Stimulated activated CD8-positive, alpha-beta memory T cell treated with anti-CD3 and anti-CD28 coated beads, Interleukin-4, amount 100 ng/mL, for 1 hour (primary cell): ENCODE data around the gene PEX3.

Experiments
- DNase-seq, 2 donors: peaks; one replicate each; pipeline ENCODE4 v3.0.0-alpha.2; 2020; ENCODE audit warnings: low read depth in 2 of 2, low spot score in 1 of 2

Gene PEX3

DNA sequence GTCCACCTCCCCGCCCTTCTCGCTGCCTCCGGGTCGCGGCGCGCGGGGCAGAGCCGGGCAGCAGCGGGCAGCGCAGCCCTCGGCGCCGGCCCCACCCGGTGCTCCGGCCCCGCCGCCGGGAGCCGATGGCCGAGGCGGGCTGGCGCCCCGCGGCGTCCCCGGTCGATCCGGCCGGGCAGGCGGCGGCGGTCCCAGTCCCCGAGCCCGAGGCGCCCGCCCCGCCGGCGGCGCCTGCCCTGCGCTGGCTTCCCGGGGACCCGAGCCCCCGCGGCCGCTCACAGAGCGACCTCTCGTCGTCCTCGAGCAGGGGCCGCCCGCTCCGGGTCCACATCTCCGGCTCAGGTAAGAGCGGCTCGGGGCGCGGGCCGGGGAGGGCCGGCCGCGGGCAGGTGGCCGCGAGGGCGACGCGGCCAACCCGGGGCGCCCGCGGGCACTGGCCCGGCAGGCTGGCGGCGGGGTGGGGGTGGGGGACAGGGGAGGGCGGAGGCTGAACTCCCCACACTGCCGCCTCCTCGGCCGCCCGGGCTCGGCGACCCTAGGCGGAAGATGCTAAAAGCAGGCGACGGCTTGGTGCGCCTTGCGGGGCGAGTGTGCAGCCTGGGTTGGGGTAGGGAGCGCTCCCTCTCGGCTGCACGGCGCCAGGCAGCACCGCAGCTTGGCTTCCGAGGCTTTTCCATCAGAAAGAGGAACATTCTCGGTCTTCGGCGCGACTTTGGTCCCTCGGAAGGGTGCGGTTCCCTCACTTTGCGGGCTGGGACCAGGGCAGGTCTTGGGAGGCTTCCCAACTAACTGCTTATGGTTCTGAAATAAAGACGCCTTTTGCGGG lies 86.5 kb downstream of the PEX3 start:
- no peak for DNase-seq

GRCh38 chr6:143538374-143538773 lies 87.8 kb downstream of the PEX3 start:
- DNase-seq, result no peak

DNA sequence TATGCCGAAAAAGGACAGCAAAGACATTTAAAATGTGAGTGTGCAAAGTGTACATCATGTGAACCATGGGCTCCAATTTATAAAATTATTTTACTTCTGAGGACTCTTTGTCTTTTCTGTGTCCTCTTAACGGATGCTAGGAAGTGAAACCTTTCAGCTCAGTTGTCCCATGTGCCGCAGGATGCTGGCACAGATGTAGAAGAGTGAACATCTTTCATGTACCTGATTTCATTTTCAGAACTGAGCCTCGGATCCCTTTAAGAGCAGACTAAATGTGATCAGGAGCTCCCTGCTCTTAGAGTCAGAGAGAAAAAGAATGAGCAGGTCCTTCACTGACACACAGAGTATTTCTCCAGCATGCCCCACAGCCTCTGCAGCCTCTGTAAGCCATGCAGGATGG lies 88.5 kb downstream of the PEX3 start:
- no peak for DNase-seq

- DNase-seq, result no peak
Observed at GRCh38 chr6:143539734-143540133, 89.1 kb downstream of the PEX3 start.

DNA sequence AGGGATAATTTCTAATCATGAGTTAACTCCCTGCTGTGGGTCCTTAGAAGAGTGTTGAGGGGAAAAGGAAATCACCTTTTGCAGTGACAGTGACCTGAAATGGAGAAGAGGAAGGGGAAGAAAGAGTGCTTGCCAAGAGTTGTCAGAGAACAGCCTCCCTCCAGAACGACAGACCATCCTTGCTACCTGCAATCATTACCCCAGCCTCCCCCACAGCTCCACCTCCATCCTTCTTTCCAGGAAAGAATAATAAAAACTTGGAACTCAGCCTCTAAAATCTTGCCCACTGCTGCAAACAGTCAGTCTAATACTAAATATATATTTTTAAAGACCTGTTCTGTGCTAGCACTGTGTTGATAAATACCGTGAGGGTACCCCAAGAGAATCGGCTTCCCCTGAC lies 89.6 kb downstream of the PEX3 start:
- no peak for DNase-seq
